HepG2 (cell line): ENCODE measurements around the gene RP2. TPM values are rescaled to one million over a fixed set of nuclear protein-coding genes. Genes with fewer than 3 reads are reported as not detected.

ENCODE experiments used
- BORCS8-MEF2B ChIP-seq: sonication (generic); formaldehyde crosslinking; IDR thresholded peaks from 2 replicates; pipeline ENCODE4 v1.8.0; 2022; ENCODE audit warnings: mild to moderate bottlenecking, missing genetic modification reagents
- KLF12 ChIP-seq: sonication (generic); formaldehyde crosslinking; IDR thresholded peaks from 2 replicates; pipeline ENCODE4 v1.4.0; 2020; ENCODE audit warnings: missing genetic modification reagents, borderline replicate concordance
- LCORL ChIP-seq, 2 experiments: fragments of 450-650 bp in 1 of 2; sonication (generic) in 1 of 2; formaldehyde crosslinking in 1 of 2; IDR thresholded peaks; 2 replicates each; pipeline versions ENCODE4 v1.5.0 to v1.6.1; 2017 to 2020; ENCODE audit warnings: antibody characterized with exemption in 1 of 2, missing genetic modification reagents in 1 of 2
- MTF2 ChIP-seq: sonication (generic); formaldehyde crosslinking; IDR thresholded peaks from 2 replicates; pipeline ENCODE4 v1.5.0; 2020; ENCODE audit warnings: missing genetic modification reagents, borderline replicate concordance
- NR2C2 ChIP-seq: sonication (generic); formaldehyde crosslinking; IDR thresholded peaks from 2 replicates; pipeline ENCODE4 v1.4.0; 2020; ENCODE audit warnings: missing genetic modification reagents, mild to moderate bottlenecking, moderate library complexity, borderline replicate concordance
- NR3C1 ChIP-seq: sonication (generic); formaldehyde crosslinking; IDR thresholded peaks from 2 replicates; pipeline ENCODE4 v1.4.0; 2020; ENCODE audit warnings: missing genetic modification reagents
- PHF5A ChIP-seq: IDR thresholded peaks from one replicate; pipeline ENCODE4 v1.6.1; 2018; ENCODE audit warnings: low read depth, missing genetic modification reagents; ENCODE audit not compliant: unreplicated experiment
- SP4 ChIP-seq: sonication (generic); formaldehyde crosslinking; IDR thresholded peaks from 2 replicates; pipeline ENCODE4 v1.8.1; 2023; ENCODE audit warnings: mild to moderate bottlenecking, missing genetic modification reagents
- TBL1XR1 ChIP-seq: fragments of 150-350 bp; IDR thresholded peaks from 2 replicates; pipeline ENCODE4 v1.6.1; 2014; ENCODE audit warnings: borderline replicate concordance, low read length; ENCODE audit not compliant: partially characterized antibody
- TBX3 ChIP-seq: fragments of 450-650 bp; IDR thresholded peaks from 2 replicates; pipeline ENCODE4 v1.6.1; 2017; ENCODE audit warnings: antibody characterized with exemption, mild to moderate bottlenecking, inconsistent platforms, borderline replicate concordance
- TFE3 ChIP-seq: IDR thresholded peaks from 2 replicates; pipeline ENCODE4 v1.6.1; 2016
- ZNF10 ChIP-seq: sonication (generic); formaldehyde crosslinking; IDR thresholded peaks from 2 replicates; pipeline ENCODE4 v1.4.0; 2020; ENCODE audit warnings: mild to moderate bottlenecking, low read depth, missing genetic modification reagents, borderline replicate concordance
- ZNF362 ChIP-seq: sonication (generic); formaldehyde crosslinking; IDR thresholded peaks from 2 replicates; pipeline ENCODE4 v1.4.0; 2020; ENCODE audit warnings: missing genetic modification reagents, mild to moderate bottlenecking, borderline replicate concordance
- ZNF446 ChIP-seq: sonication (generic); formaldehyde crosslinking; IDR thresholded peaks from 2 replicates; pipeline ENCODE4 v1.5.0; 2020; ENCODE audit warnings: mild to moderate bottlenecking, missing genetic modification reagents
- ZNF784 ChIP-seq: sonication (generic); formaldehyde crosslinking; IDR thresholded peaks from 2 replicates; pipeline ENCODE4 v1.5.1; 2020; ENCODE audit warnings: missing genetic modification reagents, mild to moderate bottlenecking, borderline replicate concordance
- polyA plus RNA-seq, 8 experiments: library from polyadenylated mRNA; depleted of rRNA in 3 of 8; stranded (reverse) in 7 of 8; unstranded in 1 of 8; fragments of >200 nt; fragmentation: Illumina TruSeq in 4 of 8; extraction: Trizol in 4 of 8; gene quantifications; 2 replicates each; pipeline versions ENCODE4 v1.2.1 to v1.2.3, GENCODE V29; 2011 to 2016; ENCODE audit warnings: low read depth in 4 of 8, missing spikeins in 1 of 8, mixed read lengths in 1 of 8; ENCODE audit not compliant: insufficient read depth in 1 of 8
- total RNA-seq, 5 experiments: library from RNA; depleted of rRNA; stranded (reverse); fragments of >200 nt; fragmentation: Illumina TruSeq; extraction: Trizol; gene quantifications; 2 replicates each; pipeline ENCODE4 v1.2.3, GENCODE V29; 2016; ENCODE audit warnings: low read depth in 1 of 5
- TF ChIP-seq, protein P1 (sequence below): IDR thresholded peaks from 2 replicates; pipeline ENCODE4 v1.6.1; 2016; ENCODE audit warnings: missing compliant biosample characterization, missing genetic modification reagents, borderline replicate concordance
- TF ChIP-seq, protein P2 (sequence below): IDR thresholded peaks from 2 replicates; pipeline ENCODE4 v1.6.1; 2016; ENCODE audit warnings: low read depth, missing genetic modification reagents, missing compliant biosample characterization

The RP2 gene
- total and polyA plus RNA-seq, 2 of the 13 experiments (the other 11 are each of a cell fraction or from before 2014, with no cell fraction given): 5.0 to 9.9 TPM

DNA sequence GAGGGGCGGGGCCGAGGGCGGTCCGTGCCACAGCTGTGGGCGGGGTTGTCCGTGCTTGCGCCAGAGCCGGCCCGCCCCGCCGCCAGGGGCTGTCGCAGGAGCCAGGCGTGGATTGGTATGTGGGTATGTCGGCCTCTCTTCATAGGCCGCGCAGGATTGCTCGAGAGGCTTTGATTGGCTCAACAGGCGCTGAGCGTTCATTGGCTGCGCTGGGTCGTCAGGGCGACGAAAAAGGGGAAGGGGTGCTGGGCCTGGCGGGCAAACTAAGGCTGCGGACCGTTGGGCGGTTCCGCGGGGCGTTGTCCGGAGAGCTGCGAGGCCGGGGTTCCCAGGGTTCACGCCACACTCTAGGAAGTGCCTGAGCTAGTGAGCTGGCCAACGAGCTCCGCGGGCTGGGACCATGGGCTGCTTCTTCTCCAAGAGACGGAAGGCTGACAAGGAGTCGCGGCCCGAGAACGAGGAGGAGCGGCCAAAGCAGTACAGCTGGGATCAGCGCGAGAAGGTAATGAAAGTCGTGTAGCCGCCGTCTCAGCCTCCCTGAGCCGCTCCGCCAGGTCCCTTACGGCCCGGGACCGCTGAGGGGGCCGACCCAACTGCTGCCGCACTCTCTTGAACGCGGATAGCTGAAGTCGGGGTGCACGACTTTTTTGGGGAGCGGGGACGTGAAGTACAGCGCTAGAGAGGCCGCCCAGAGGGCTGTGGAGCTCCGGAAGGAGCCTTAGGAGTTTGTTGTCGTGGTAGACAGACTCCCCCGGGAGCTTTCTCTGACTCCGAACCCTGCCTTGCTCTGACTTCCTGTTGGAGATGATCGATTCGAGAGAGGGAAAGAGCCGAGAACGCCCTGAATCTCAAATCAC lies at the start of gene RP2 (continued):
- TF ChIP-seq ZNF784 (CRISPR knock-in tag) (no peak; the same call in 1 of the 2 replicates), BORCS8-MEF2B (CRISPR knock-in tag) (peak; percentile 65; the same call in 1 of the 2 replicates), TBX3 (no peak), SP4 (CRISPR knock-in tag) (0 out of 2 replicates have a peak, but pooled peaks have one; percentile 73), ZNF446 (CRISPR knock-in tag) (no peak), PHF5A (no peak), KLF12 (CRISPR knock-in tag) (peak; percentile 80; the same call in 1 of the 2 replicates), NR3C1 (no peak), LCORL (IDR thresholded peaks at IDR 0.05) (no peak), LCORL (CRISPR knock-in tag; IDR thresholded peaks at IDR 0.05) (peak; percentile 24; the same call in 1 of the 2 replicates), TBL1XR1 (no peak), NR2C2 (CRISPR knock-in tag) (no peak), TFE3 (no peak), ZNF10 (CRISPR knock-in tag) (no peak), ZNF362 (CRISPR knock-in tag) (no peak), MTF2 (CRISPR knock-in tag) (no peak)
- TF ChIP-seq, protein P1, sequence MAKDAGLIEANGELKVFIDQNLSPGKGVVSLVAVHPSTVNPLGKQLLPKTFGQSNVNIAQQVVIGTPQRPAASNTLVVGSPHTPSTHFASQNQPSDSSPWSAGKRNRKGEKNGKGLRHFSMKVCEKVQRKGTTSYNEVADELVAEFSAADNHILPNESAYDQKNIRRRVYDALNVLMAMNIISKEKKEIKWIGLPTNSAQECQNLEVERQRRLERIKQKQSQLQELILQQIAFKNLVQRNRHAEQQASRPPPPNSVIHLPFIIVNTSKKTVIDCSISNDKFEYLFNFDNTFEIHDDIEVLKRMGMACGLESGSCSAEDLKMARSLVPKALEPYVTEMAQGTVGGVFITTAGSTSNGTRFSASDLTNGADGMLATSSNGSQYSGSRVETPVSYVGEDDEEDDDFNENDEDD (CRISPR knock-in tag): peak; percentile 69; the same call in 1 of the 2 replicates
- TF ChIP-seq, protein P2, sequence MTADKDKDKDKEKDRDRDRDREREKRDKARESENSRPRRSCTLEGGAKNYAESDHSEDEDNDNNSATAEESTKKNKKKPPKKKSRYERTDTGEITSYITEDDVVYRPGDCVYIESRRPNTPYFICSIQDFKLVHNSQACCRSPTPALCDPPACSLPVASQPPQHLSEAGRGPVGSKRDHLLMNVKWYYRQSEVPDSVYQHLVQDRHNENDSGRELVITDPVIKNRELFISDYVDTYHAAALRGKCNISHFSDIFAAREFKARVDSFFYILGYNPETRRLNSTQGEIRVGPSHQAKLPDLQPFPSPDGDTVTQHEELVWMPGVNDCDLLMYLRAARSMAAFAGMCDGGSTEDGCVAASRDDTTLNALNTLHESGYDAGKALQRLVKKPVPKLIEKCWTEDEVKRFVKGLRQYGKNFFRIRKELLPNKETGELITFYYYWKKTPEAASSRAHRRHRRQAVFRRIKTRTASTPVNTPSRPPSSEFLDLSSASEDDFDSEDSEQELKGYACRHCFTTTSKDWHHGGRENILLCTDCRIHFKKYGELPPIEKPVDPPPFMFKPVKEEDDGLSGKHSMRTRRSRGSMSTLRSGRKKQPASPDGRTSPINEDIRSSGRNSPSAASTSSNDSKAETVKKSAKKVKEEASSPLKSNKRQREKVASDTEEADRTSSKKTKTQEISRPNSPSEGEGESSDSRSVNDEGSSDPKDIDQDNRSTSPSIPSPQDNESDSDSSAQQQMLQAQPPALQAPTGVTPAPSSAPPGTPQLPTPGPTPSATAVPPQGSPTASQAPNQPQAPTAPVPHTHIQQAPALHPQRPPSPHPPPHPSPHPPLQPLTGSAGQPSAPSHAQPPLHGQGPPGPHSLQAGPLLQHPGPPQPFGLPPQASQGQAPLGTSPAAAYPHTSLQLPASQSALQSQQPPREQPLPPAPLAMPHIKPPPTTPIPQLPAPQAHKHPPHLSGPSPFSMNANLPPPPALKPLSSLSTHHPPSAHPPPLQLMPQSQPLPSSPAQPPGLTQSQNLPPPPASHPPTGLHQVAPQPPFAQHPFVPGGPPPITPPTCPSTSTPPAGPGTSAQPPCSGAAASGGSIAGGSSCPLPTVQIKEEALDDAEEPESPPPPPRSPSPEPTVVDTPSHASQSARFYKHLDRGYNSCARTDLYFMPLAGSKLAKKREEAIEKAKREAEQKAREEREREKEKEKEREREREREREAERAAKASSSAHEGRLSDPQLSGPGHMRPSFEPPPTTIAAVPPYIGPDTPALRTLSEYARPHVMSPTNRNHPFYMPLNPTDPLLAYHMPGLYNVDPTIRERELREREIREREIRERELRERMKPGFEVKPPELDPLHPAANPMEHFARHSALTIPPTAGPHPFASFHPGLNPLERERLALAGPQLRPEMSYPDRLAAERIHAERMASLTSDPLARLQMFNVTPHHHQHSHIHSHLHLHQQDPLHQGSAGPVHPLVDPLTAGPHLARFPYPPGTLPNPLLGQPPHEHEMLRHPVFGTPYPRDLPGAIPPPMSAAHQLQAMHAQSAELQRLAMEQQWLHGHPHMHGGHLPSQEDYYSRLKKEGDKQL (CRISPR knock-in tag): no peak
